HG02852 (cell line): ENCODE measurements around the gene RPRD1A.
"Not testable (repeated sequence)": the region's sequence is repeated elsewhere in the genome, so short reads cannot be mapped to it uniquely, and the experiment has no call there.

Experiments used
- ATAC-seq: cut with Tn5 transposase; IDR thresholded peaks from one replicate; pipeline ENCODE4 v1.9.1; 2021; ENCODE audit warnings: mild to moderate bottlenecking, moderate library complexity; ENCODE audit not compliant: unreplicated experiment

The RPRD1A gene

DNA sequence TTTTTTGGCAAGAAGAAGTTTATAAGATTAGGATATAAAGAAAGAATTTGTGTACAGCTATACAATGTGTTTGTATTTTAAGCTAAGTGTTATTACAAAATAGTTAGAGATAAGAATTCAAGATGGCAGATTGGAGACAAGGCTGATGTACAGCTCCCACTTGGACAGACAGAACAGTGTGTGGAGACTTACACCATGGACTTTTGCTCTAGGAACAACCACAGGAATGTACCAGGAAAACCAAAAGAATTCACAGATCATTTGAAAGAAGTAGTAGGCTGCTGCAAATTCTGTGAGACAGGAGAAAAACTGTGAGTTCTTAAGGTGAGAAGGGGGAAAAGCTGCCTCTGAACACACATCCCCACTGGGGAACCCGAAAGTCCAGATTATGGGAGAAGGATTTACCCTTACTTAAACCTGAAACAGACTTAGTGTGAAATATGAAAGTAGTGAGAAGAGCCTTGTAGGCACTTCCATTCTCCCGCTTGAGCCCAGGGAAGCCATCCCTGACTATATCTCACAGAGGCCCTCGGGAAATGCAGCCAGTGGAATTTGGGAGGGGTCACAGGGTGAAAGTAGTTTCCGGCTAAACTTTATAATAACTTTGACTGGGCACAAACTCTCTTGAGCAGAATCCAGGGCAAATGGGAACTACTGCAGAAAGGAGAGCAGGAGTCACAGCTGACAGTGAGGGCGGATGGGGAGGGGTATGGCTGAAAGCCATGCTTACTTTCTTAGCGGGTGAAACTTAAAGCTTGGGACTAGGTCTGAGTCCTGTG is 11.6 kb upstream of the RPRD1A start:
- no peak for ATAC-seq

DNA sequence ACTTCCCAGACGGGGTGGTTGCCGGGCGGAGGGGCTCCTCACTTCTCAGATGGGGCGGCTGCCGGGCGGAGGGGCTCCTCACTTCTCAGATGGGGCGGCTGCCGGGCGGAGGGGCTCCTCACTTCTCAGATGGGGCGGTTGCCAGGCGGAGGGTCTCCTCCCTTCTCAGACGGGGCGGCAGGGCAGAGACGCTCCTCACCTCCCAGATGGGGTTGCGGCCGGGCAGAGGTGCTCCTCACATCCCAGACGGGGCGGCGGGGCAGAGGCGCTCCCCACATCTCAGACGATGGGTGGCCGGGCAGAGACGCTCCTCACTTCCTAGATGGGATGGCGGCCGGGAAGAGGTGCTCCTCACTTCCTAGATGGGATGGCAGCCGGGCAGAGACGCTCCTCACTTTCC is 10.4 kb upstream of the RPRD1A start:
- not testable (repeated sequence) for ATAC-seq

DNA sequence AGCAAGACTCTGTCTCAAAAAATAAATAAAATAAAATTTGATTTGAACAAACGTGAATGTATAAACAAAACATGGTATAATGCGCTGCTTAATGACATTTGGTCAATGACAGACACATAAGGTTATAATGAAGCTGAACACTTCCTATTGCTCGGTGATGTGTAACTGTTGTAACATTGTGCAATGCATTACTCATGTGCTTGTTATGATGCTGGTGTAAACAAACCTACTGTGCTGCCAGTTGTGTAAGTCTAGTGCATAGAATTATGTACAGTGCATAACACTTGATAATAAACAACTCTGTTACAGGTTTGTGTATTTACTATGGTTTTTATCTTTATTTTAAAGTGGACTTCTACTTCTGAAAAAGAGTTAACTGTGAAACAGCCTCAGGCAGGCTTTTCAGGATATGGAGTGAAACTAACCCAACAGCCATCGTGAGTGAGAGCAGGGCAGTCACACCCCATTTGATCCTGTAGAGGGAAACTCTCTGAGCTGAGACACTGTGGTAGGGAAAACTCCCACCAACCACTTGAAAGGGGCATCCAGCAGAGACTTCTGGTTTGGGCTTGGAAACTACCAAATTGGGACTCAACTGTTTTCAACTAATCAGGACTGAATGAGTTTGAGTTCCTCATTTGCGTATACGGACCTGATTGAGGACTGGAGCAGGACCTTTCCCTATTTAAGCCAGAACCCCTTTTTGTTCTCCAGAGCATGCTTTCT is 8.7 kb upstream of the RPRD1A start:
- ATAC-seq = peak; percentile 74

DNA sequence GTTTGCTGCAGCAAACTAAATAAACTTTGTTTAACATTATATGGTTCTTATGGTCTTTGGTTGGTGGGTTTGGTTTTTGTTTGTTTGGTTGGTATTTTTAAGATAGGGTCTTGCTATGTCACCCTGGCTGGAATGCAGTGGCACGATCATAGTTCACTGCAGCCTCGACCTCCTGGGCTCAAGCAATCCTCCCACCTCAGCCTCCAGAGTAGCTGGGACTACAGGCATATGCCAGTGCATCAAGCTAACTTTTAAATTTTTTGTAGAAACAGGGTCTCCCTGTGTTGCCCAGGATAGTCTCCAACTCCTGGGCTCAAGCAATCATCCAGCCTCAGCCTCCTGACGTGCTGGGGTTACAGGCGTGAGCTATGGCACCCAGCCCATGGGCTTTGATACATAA is 7.1 kb upstream of the RPRD1A start:
- ATAC-seq = no peak

DNA sequence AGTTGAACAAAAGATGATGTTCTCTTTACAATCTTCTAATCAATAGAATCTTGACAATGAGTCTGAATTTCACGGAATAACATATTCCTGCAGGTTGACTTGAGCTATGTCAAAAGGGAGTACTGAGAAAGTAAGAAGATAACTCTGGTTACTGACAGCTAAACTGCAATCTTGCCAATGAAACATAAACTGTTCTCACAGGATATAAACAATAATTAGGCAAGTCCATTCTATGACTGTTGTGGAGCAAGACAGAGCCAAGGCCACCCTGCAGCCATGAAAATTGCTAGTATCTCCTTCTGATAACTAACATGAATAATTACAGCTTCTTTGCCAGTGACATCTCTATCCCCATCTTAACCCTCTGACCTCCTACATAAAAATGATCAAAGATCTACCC is 6.3 kb upstream of the RPRD1A start:
- ATAC-seq = no peak

DNA sequence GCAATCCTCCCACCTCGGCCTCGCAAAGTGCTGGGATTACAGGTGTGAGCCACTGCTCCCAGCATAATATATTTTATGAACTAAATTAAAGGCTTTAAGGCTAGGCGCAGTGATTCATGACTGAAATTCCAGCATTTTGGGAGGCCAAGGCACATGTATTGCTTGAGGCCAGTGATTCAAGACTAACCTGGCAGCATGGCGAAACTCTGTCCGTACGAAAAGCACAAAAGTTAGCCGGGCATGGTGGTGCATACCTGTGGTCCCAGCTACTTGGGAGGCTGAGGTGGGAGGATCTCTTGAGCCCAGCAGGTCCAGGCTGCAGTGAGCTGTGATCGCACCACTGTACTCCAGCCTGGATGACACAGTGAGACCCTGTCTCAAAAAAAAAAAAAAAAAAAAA is 5.0 kb upstream of the RPRD1A start:
- not testable (repeated sequence) for ATAC-seq

DNA sequence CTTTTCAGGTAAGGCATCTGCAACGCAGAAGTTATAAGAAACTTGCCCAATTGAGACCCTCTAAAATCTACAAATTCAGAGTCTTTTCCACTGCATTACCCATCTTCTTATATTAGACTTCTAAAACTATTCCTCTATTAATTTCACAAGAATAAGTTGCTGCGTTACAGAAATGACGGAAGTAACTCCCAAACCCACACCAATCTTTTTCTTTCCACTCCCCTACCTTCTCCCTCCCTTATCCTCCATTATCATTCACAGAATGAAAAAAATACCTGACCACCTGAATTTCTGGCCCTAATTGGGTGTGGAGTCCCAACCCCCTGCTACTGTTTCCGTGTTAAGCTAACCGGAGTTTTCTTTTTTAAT is 689 bp downstream of the RPRD1A start:
- ATAC-seq = peak; percentile 5

DNA sequence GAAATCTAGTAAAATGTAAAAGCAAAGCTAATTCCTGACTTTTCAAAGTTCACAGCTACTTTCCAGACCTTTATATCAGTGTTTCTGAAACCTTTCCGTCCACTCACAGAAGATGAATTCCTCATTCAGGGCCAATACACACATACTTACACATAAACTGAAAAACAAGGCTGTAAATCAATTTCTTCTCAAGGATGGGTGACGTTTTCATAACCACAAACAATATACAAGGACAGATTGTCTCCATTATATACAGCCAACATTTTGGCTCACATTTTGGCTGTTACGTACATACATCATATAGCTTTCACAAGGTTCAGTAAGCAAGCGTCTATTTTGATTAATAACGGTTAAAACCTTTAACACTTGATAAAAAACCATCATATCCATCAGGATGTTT is 1.4 kb downstream of the RPRD1A start:
- no peak for ATAC-seq

DNA sequence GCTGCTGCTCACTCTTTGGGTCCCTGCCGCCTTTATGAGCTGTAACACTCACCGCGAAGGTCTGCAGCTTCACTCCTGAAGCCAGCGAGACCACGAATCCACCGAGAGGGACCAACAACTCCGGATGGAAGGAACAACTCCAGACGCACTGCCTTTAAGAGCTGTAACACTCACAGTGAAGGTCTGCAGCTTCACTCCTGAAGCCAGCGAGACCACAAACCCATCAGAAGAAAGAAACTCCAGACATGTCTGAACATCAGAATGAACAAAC is 2.6 kb downstream of the RPRD1A start:
- not testable (repeated sequence) for ATAC-seq

DNA sequence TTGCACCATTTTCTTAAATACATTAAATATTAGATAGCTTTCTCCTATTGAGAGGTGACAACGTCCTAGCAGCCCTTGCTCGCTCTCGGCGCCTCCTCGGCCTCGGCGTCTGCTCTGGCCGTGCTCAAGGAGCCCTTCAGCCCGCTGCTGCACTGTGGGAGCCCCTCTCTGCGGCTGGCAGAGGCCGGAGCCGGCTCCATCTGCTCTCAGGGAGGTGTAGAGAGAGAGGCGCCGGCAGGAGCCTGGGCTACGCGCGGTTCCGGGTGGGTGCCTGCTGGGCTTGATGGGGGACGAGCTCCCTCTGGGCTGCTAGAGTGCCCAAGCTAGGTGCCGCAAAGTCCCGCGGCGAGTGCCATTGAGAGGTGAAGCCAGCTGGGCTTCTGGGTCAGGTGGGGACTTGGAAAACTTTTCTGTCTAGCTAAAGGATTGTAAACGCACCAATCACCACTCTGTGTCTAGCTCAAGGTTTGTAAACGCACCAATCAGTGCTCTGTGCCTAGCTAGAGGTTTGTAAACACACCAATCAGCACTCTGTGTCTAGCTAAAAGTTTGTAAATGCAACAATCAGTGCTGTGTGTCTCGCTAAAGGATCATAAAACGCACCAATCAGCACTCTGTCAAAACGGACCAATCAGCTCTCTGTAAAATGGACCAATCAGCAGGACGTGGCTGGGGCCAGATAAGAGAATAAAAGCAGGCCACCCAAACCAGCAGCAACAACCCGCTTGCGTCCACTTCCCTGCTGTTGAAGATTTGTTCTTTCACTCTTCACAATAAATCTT is 3.1 kb downstream of the RPRD1A start:
- ATAC-seq = no peak

DNA sequence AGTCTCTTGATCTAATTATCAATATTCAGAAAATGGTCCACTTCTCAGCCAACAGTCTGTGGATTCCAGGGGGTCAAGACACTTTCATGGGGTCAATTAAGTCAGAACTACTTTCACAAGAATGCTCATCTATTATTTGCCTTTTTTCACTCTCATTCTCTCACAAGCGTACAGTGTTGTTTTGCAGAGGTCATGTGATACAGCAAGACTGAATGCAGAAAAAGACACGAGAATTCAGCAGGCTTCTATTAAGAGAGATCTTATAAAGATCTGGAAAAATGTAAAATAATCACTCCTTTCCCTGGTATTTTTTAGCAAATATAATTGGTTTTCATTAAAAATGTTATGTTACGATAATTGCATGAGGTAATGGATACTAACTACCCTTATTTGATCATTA is 8.7 kb downstream of the RPRD1A start:
- no peak for ATAC-seq

DNA sequence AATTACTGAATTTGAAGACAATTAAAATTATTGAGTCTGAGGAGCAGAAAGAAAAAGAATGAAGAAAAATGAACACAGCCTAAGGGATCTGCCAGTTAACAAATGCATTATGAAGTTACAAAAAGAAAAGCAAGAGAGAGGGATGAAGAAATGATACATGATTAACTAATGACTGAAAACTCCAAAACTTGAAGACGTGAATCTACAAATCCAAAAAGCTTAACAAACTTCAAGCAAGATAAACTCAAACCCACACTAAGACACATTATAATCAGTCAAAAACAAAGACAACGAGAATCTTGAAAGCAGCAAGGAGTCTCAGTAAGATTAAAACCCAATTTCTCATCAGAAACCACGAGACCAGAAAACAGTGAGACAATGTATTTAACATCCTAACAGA is 15.6 kb downstream of the RPRD1A start:
- ATAC-seq = no peak

DNA sequence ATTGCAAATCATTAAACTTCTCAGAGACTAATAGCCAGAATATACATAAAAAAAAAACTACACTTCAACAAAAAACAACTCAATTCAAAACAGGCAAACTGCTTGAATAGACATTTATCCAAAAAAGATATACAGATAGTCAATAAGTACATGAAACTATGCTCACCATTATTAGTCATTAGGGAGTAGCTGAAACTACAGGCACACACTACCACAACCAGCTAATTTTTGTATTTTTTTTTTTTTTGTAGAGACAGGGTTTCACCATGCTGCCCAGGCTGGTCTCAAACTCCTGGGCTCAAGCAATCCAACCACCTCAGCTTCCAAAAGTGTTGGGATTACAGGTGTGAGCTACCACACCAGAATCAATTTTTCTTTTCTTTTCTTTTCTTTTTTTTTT is 16.9 kb downstream of the RPRD1A start:
- no peak for ATAC-seq

DNA sequence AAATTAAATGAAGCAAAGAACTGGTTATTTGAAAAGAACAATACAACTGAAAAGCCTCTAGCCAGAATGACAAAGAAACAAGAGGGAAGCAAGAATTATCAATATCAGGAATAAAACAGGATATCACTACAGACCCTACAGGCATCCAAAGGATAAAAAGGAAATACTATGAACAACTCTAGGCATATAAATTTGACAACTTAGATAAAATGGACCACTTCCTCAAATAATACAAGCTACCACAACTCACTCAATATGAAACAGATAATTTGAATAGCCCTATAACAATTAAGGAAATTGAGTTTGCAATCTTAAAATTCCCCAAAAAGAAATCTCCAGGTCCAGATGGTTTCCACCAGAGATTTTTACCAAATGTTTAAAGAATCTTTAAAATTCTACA is 19.8 kb downstream of the RPRD1A start:
- ATAC-seq = no peak

DNA sequence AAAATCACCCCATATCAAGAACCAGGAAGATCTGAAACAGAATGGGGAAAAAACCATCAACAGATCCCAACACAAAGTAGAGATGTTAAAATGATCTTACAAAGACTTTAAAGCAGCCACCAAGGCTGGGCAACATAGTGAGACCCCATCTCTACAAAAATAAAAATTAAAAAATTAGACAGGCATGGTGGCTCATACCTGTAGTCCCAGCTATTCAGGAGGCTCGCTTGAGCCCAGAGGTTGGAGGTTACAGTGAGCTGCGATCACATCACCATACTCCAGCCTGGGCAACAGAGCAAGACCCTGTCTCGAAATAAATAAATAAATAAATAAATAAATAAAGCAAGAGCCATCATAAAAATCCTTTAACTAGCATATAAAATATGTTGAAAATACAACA is 20.5 kb downstream of the RPRD1A start:
- no peak for ATAC-seq

DNA sequence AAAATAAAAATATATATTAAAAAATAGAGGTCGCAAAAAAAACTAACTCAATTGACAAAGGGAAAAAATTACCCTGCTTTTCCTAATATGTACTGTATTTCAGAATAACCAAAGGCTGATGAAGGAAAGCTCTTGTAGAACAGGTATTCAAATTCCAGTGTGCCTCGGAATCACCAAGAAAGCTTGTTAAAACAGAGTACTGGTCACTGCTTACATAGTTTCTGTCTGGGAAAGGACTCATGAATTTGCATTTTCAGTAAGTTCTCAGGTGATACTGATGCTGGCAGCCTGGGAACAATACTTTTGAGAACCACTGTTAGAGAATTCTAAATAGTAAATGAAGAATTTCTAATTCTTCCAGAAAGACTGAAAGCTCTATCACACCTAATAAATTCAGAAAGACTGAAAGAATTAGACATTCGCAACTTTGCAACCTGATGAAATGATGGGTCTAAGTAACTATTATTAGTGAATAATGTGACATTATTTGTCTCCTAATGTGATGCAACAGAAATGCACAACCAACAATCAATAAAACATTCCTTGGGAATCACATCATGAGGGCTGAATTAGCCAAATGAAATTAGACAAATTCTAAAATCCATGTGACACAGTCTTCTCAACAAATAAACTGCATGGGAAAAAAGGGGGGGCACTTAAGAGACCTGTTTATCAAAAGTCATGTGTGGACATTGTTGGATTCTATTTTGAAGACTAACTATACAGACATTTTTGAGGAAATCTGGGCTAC is 21.9 kb downstream of the RPRD1A start:
- ATAC-seq = no peak

DNA sequence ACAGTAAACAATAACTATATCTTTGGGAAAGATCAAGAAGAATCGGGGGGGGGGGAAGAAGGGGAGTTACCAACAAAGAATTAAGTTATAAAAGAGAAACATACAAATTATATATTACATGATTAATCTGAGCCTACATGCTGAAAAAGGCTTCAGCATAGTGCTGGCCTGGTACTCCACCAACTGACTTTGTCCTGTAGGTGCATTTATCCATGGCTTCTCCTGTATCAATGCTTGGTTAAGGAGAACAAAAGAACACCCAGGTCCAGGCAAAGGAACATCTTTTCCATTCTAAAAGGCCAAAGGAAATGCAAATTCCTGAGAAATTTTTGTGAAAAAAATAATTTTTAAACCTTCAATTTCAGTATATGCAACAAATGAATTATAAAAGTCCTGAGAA is 24.2 kb downstream of the RPRD1A start:
- ATAC-seq = no peak

DNA sequence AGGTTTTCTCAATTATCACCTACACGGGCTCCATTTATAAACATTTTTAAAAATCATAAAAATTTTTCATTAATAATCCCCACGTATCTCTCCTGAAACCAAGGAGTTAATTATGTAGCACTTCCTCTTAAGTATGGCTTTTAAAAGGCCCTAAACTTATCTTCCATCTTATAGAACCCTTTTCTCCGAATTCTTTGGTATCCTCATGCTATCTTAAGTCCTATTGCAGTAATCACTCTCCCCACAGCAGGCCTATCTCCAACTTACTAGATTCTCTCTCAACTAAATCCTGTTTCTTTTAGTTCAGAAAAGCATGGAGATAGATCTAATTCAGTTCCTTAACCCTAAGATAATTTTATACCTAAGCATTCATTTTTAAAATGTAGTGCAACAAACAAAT is 26.2 kb downstream of the RPRD1A start:
- no peak for ATAC-seq

DNA sequence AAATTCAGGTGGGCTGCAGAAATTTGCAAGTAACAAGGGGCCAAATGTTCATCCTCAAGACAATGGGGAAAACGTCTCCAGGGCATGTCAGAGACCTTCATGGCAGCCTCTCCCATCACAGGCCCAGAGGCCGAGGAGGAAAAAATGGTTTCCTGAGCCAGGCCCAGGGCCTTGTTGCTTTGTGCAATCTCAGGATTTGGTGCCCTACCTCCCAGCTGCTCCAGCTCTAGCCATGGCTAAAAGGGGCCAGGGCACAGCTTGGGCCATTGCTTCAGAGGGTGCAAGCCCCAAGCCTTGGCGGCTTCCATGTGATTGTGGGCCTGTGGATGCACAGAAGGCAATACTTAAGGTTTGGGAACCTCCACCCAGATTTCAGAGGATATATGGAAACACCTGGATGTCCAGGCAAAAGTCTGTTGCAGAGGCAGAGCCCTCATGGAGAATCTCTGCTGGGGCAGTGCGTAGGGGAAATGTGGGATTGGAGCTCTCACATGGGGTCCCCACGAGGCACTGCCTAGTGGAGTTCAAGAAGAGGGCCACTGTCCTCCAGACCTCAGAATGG is 29.2 kb downstream of the RPRD1A start:
- ATAC-seq = no peak

DNA sequence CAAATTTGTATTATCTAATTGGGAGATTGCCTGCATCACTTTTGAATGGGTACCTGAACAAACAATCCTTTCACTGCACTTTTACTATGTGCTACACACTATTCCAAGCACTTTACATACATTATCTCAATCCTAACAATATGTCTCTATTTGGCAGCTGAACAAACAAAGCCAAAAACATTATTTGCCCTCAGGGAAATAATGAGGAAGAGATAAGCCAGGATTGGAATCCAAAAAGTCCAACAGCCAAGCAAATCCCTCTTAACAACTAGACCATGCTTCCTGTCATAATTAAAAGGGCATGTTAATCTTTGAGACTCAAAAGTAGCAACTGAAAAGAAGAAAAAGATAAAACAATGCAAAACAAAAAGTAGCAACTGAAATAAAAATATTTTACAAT is 32.1 kb downstream of the RPRD1A start:
- ATAC-seq = no peak

DNA sequence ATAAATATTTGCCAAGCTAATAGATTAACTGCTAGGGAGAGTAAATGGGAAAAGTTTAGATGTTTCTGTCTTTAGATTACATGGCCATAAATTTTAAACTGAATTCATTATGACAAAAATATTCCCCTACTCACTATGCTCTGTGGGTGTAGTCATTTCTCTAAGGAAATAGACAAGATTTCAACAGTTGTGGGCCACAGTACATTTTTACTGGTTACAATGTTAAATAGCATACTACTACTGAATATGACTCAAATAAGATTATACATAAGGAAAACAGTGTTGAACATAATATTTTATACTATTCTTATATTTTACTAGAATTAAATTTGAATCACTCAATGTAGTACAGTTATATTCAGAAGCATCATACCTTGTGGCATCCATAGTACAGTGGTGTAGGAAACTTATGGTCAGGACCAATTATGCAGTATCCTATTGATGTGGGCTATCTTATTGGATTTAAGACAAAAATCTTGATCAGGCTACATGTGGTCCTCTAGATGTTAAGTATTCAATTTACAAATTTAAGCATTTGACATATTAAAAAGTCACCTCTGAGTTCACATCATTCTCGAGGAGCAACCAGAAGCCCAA is 33.0 kb downstream of the RPRD1A start:
- no peak for ATAC-seq
